HepG2 (cell line): Measurements from ENCODE around the gene PALM. TPM values are rescaled to one million over a fixed set of nuclear protein-coding genes. Genes with fewer than 3 reads are reported as not detected.

ENCODE experiments used
- FOSL1 ChIP-seq: sonication (generic); formaldehyde crosslinking; IDR thresholded peaks from 2 replicates; pipeline ENCODE4 v1.9.0; 2021; ENCODE audit warnings: missing genetic modification reagents, borderline replicate concordance
- GLI4 ChIP-seq: sonication (generic); formaldehyde crosslinking; IDR thresholded peaks from 2 replicates; pipeline ENCODE4 v1.5.1; 2020; ENCODE audit warnings: missing genetic modification reagents, mild to moderate bottlenecking, moderate library complexity, borderline replicate concordance
- GZF1 ChIP-seq: sonication (generic); formaldehyde crosslinking; IDR thresholded peaks from 2 replicates; pipeline ENCODE4 v1.5.1; 2020; ENCODE audit warnings: mild to moderate bottlenecking, missing genetic modification reagents
- HDAC2 ChIP-seq: sonication (generic); formaldehyde crosslinking; IDR thresholded peaks from 2 replicates; pipeline ENCODE4 v1.4.0; 2020; ENCODE audit warnings: missing genetic modification reagents
- KLF11 ChIP-seq: IDR thresholded peaks from 2 replicates; pipeline ENCODE4 v1.6.1; 2016; ENCODE audit warnings: missing compliant biosample characterization
- LCORL ChIP-seq, 2 experiments: fragments of 450-650 bp in 1 of 2; sonication (generic) in 1 of 2; formaldehyde crosslinking in 1 of 2; IDR thresholded peaks; 2 replicates each; pipeline versions ENCODE4 v1.5.0 to v1.6.1; 2017 to 2020; ENCODE audit warnings: antibody characterized with exemption in 1 of 2, missing genetic modification reagents in 1 of 2
- MTA3 ChIP-seq: sonication (generic); formaldehyde crosslinking; IDR thresholded peaks from 2 replicates; pipeline ENCODE4 v1.4.0; 2020; ENCODE audit warnings: missing genetic modification reagents
- RAD21 ChIP-seq: fragments of 450-650 bp; formaldehyde crosslinking; IDR thresholded peaks from 2 replicates; pipeline ENCODE4 v1.5.0; 2020; ENCODE audit warnings: mild to moderate bottlenecking
- RBFOX2 ChIP-seq: fragments of 200-400 bp; formaldehyde crosslinking; IDR thresholded peaks from 2 replicates; pipeline ENCODE4 v1.6.1; 2017; ENCODE audit warnings: low read depth, mild to moderate bottlenecking, low read length
- SOX13 ChIP-seq, 3 experiments: fragments of 450-650 bp in 1 of 3; sonication (generic) in 1 of 3; formaldehyde crosslinking in 1 of 3; IDR thresholded peaks in 2 of 3; conservative IDR thresholded peaks in 1 of 3; 2 replicates each; pipeline versions ENCODE4 v1.5.0 to v1.6.1; 2016 to 2020; ENCODE audit warnings: antibody characterized with exemption in 1 of 3, mild to moderate bottlenecking in 1 of 3, missing compliant biosample characterization in 1 of 3, missing genetic modification reagents in 1 of 3, moderate library complexity in 1 of 3
- ZNF230 ChIP-seq: sonication (generic); formaldehyde crosslinking; IDR thresholded peaks from 2 replicates; pipeline ENCODE4 v1.4.0; 2020; ENCODE audit warnings: mild to moderate bottlenecking, missing genetic modification reagents
- ZNF510 ChIP-seq: sonication (generic); formaldehyde crosslinking; IDR thresholded peaks from 2 replicates; pipeline ENCODE4 v1.4.0; 2020; ENCODE audit warnings: low read depth, mild to moderate bottlenecking, missing genetic modification reagents
- ZNF614 ChIP-seq: IDR thresholded peaks from 2 replicates; pipeline ENCODE4 v1.6.1; 2018; ENCODE audit warnings: missing biosample characterization, missing genetic modification reagents, inconsistent platforms, borderline replicate concordance
- ZNF746 ChIP-seq: sonication (generic); formaldehyde crosslinking; IDR thresholded peaks from 2 replicates; pipeline ENCODE4 v1.8.0; 2022; ENCODE audit warnings: mild to moderate bottlenecking, missing genetic modification reagents
- polyA plus RNA-seq, 8 experiments: library from polyadenylated mRNA; depleted of rRNA in 3 of 8; stranded (reverse) in 7 of 8; unstranded in 1 of 8; fragments of >200 nt; fragmentation: Illumina TruSeq in 4 of 8; extraction: Trizol in 4 of 8; gene quantifications; 2 replicates each; pipeline versions ENCODE4 v1.2.1 to v1.2.3, GENCODE V29; 2011 to 2016; ENCODE audit warnings: low read depth in 4 of 8, missing spikeins in 1 of 8, mixed read lengths in 1 of 8; ENCODE audit not compliant: insufficient read depth in 1 of 8
- total RNA-seq, 5 experiments: library from RNA; depleted of rRNA; stranded (reverse); fragments of >200 nt; fragmentation: Illumina TruSeq; extraction: Trizol; gene quantifications; 2 replicates each; pipeline ENCODE4 v1.2.3, GENCODE V29; 2016; ENCODE audit warnings: low read depth in 1 of 5
- TF ChIP-seq, protein P1 (sequence below): sonication (generic); formaldehyde crosslinking; IDR thresholded peaks from 2 replicates; pipeline ENCODE4 v1.5.0; 2020; ENCODE audit warnings: missing genetic modification reagents, mild to moderate bottlenecking, borderline replicate concordance
- TF ChIP-seq, protein P2 (sequence below): sonication (generic); formaldehyde crosslinking; IDR thresholded peaks from 2 replicates; pipeline ENCODE4 v1.4.0; 2020; ENCODE audit warnings: mild to moderate bottlenecking, missing genetic modification reagents
- TF ChIP-seq, protein P3 (sequence below): sonication (generic); formaldehyde crosslinking; IDR thresholded peaks from 2 replicates; pipeline ENCODE4 v1.4.0; 2020; ENCODE audit warnings: mild to moderate bottlenecking, missing genetic modification reagents
- TF ChIP-seq, protein P4 (sequence below): sonication (generic); formaldehyde crosslinking; IDR thresholded peaks from 2 replicates; pipeline ENCODE4 v1.5.0; 2020; ENCODE audit warnings: mild to moderate bottlenecking, missing genetic modification reagents

Gene PALM
- total and polyA plus RNA-seq, 2 of the 13 experiments (the other 11 are each of a cell fraction or from before 2014, with no cell fraction given): 4.0 to 9.7 TPM

DNA sequence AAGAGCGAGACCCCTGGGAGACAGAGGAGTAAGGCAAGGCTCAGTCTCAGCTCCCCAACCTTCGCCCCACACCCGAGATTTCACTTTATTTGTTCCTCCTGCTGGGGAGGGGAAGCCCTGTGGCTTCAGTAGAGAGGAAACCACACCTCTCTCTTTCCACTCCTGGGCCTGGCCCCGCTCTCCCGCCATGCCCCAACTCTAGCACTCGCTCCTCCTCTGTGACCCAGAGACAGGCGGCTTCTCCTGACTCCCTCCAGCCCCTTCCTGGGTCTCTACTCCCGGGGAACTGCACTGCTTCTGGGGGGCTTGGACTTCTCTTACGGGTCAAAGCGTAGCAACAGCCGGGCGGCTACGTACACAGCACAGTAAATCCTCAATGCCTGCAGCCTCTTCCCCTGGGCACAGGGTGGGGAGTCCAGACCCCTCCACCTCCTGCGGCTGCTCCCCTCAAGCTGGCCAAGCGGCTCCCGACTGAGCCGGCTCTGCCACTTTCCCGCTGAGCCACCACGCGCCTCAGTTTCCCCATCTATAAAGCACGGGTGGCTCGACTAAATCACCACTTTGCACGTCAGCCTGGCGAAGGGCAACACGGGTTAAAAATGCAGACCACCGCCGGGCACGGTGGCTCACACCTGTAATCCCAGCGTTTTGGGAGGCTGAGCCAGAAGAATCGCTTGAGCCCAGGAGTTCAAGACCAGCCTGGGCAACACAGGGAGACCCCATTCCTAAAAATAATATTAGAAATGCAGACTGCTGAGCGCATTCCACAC is 47.1 kb upstream of the PALM start (continued):
- TF ChIP-seq, protein P1, sequence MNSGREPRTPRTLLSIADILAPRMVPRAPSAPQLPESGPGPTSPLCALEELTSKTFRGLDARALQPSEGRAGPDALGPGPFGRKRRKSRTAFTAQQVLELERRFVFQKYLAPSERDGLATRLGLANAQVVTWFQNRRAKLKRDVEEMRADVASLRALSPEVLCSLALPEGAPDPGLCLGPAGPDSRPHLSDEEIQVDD (CRISPR knock-in tag): 0 out of 2 replicates have a peak, but pooled peaks have one; percentile 14
- TF ChIP-seq, protein P2, sequence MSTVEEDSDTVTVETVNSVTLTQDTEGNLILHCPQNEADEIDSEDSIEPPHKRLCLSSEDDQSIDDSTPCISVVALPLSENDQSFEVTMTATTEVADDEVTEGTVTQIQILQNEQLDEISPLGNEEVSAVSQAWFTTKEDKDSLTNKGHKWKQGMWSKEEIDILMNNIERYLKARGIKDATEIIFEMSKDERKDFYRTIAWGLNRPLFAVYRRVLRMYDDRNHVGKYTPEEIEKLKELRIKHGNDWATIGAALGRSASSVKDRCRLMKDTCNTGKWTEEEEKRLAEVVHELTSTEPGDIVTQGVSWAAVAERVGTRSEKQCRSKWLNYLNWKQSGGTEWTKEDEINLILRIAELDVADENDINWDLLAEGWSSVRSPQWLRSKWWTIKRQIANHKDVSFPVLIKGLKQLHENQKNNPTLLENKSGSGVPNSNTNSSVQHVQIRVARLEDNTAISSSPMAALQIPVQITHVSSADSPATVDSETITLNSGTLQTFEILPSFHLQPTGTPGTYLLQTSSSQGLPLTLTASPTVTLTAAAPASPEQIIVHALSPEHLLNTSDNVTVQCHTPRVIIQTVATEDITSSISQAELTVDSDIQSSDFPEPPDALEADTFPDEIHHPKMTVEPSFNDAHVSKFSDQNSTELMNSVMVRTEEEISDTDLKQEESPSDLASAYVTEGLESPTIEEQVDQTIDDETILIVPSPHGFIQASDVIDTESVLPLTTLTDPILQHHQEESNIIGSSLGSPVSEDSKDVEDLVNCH: no peak
- TF ChIP-seq ZNF746 (CRISPR knock-in tag): no peak
- TF ChIP-seq HDAC2 (CRISPR knock-in tag): no peak
- TF ChIP-seq MTA3 (CRISPR knock-in tag): no peak
- TF ChIP-seq ZNF510 (CRISPR knock-in tag): 0 out of 2 replicates have a peak, but pooled peaks have one; percentile 6
- peak; percentile 51 for TF ChIP-seq RBFOX2
- TF ChIP-seq ZNF230 (CRISPR knock-in tag): no peak
- no peak for TF ChIP-seq RAD21 (CRISPR knock-in tag)
- TF ChIP-seq GLI4 (CRISPR knock-in tag): no peak
- TF ChIP-seq ZNF614 (CRISPR knock-in tag): no peak
- no peak for TF ChIP-seq GZF1 (CRISPR knock-in tag)
- TF ChIP-seq LCORL (IDR thresholded peaks at IDR 0.05): no peak
- no peak for TF ChIP-seq LCORL (CRISPR knock-in tag; IDR thresholded peaks at IDR 0.05)
- TF ChIP-seq KLF11 (CRISPR knock-in tag): no peak
- TF ChIP-seq, protein P3, sequence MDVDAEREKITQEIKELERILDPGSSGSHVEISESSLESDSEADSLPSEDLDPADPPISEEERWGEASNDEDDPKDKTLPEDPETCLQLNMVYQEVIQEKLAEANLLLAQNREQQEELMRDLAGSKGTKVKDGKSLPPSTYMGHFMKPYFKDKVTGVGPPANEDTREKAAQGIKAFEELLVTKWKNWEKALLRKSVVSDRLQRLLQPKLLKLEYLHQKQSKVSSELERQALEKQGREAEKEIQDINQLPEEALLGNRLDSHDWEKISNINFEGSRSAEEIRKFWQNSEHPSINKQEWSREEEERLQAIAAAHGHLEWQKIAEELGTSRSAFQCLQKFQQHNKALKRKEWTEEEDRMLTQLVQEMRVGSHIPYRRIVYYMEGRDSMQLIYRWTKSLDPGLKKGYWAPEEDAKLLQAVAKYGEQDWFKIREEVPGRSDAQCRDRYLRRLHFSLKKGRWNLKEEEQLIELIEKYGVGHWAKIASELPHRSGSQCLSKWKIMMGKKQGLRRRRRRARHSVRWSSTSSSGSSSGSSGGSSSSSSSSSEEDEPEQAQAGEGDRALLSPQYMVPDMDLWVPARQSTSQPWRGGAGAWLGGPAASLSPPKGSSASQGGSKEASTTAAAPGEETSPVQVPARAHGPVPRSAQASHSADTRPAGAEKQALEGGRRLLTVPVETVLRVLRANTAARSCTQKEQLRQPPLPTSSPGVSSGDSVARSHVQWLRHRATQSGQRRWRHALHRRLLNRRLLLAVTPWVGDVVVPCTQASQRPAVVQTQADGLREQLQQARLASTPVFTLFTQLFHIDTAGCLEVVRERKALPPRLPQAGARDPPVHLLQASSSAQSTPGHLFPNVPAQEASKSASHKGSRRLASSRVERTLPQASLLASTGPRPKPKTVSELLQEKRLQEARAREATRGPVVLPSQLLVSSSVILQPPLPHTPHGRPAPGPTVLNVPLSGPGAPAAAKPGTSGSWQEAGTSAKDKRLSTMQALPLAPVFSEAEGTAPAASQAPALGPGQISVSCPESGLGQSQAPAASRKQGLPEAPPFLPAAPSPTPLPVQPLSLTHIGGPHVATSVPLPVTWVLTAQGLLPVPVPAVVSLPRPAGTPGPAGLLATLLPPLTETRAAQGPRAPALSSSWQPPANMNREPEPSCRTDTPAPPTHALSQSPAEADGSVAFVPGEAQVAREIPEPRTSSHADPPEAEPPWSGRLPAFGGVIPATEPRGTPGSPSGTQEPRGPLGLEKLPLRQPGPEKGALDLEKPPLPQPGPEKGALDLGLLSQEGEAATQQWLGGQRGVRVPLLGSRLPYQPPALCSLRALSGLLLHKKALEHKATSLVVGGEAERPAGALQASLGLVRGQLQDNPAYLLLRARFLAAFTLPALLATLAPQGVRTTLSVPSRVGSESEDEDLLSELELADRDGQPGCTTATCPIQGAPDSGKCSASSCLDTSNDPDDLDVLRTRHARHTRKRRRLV: 0 out of 2 replicates have a peak, but pooled peaks have one; percentile 15
- TF ChIP-seq, protein P4, sequence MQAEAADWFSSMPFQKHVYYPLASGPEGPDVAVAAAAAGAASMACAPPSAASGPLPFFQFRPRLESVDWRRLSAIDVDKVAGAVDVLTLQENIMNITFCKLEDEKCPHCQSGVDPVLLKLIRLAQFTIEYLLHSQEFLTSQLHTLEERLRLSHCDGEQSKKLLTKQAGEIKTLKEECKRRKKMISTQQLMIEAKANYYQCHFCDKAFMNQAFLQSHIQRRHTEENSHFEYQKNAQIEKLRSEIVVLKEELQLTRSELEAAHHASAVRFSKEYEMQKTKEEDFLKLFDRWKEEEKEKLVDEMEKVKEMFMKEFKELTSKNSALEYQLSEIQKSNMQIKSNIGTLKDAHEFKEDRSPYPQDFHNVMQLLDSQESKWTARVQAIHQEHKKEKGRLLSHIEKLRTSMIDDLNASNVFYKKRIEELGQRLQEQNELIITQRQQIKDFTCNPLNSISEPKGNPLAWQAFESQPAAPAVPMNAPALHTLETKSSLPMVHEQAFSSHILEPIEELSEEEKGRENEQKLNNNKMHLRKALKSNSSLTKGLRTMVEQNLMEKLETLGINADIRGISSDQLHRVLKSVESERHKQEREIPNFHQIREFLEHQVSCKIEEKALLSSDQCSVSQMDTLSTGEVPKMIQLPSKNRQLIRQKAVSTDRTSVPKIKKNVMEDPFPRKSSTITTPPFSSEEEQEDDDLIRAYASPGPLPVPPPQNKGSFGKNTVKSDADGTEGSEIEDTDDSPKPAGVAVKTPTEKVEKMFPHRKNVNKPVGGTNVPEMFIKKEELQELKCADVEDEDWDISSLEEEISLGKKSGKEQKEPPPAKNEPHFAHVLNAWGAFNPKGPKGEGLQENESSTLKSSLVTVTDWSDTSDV: no peak
- TF ChIP-seq SOX13 (IDR thresholded peaks at IDR 0.05): no peak
- TF ChIP-seq SOX13 (CRISPR knock-in tag; conservative IDR thresholded peaks at IDR 0.05 in 1 of 2, IDR thresholded peaks at IDR 0.05 in 1 of 2): no peak
- peak; percentile 7; the same call in 1 of the 2 replicates for TF ChIP-seq FOSL1
